T47D (cell line): ENCODE results near the gene CBLL1.

Source experiments
- DNase-seq, 2 experiments: peaks; one replicate each; pipeline versions ENCODE4 v3.0.0 to v3.0.0-alpha.2; 2011 to 2012; ENCODE audit warnings: low read depth in 1 of 2, low spot score in 1 of 2
- JUND ChIP-seq: IDR thresholded peaks from 2 replicates; pipeline ENCODE4 v1.6.1; 2012; ENCODE audit warnings: low read depth
- in situ Hi-C: cut with HindIII; loops from 2 replicates; pipeline ENCODE4 v1.10.0; 2016; ENCODE audit warnings: low sequenced_read_pairs, low pct_unique_long_range_greater_than_20kb

The CBLL1 gene

DNA sequence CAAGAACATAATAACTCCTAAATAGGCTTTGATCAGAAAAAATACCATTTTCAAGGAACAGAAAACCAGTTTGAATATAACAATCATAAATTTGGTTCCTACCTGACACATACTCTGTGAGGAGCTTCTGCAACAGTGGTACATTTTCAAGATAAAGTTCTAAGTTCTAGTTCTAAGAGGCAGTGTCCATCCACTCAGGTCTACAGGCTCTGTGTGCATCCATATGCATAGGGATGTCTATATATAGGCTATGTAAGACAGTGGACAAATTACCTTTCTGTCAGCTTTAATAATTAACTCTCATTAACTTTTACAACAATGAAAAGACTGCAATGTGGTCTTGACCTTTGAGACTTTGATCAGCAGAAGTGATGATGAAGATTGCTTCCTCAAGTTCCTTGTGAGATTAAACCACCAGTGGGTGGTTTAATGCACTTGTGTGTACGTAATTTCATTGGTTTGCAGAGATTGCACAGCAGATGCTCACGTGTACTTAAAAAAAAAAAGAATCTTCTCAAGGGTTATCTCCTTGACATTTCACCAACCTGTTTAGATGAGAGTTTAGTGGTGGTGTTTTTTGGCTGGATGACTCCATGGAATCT lies 59.2 kb downstream of the CBLL1 start, which contains the start of gene SLC26A3:
SLC26A3 (minus strand) TSS at position 215 of the 602 bp plus-strand sequence. CDS start 8,714 bp downstream, outside the sequence.
- in situ Hi-C loops = no loop called here
- no peak for TF ChIP-seq JUND
- no peak for DNase-seq

DNA sequence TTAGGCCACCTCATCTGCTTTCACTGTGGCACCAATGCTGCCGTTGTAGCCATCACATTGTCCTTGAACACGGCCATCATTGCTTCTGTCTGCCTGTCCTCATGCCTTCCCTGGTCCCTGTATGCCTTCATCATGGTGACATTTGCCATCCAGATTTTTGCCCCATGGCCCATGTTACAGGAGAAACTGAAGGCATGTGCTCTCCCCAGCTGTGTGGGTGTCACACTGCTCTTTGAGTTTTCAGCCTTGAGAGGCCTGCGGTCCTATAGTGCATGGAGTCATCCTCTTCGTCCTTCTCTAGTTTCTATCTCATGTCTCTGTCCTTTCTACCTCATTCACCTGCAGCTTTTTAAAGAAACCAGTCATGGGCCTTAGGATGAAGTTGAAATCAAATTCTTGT lies 65.2 kb downstream of the CBLL1 start:
- no peak for DNase-seq
- TF ChIP-seq JUND = no peak
- in situ Hi-C loops = no loop called here

DNA sequence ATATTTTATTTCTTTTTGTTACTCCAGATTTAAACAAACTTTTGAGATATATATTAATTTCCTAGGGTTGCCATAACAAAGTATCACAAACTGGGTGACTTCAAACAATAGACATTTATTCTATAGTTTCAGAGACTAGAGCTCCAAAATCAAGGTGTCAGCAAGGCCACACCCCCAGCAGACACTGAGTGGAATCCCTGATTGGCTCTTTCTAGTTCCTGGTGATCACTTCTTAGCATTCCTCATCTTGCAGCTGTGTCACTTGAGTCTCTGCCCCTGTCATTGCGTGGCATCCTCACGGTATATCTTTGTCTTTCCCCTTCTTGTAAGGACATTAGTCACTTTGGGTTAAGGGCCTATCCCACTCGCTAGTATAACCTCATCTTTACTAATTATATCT lies 66.7 kb downstream of the CBLL1 start:
- DNase-seq = no peak
- in situ Hi-C loops = no loop called here
- TF ChIP-seq JUND = no peak
